ENCODE data around the gene ICE2. TPM values are rescaled to one million over a fixed set of nuclear protein-coding genes. Genes with fewer than 3 reads are reported as not detected.
"Not testable (repeated sequence)": the region's sequence is repeated elsewhere in the genome, so short reads cannot be mapped to it uniquely, and the experiment has no call there.

Gene ICE2
- total RNA-seq, 1 donor from 2014 or later, result 95.3 TPM

- no peak for TF ChIP-seq EZH2 (IDR thresholded peaks at IDR 0.05)
- Histone ChIP-seq H3K9ac (no peak overlapping the region), H3K4me2 (no peak overlapping the region), H4K20me1 (ENCODE audit: low read depth) (no peaks in the 10 kb centered on the region), H3K4me3 (no peak overlapping the region), H3K27ac (no peak overlapping the region), H3K27me3 (peaks cover 1% of the 10 kb centered on the region), H3K36me3 (no peaks in the 10 kb centered on the region), H3K4me1 (peaks cover 13% of the 10 kb centered on the region), H3K79me2 (ENCODE audit: low read depth) (no peaks in the 10 kb centered on the region), H3F3A (ENCODE audit: low read depth) (peaks cover 4% of the 10 kb centered on the region), H2AFZ (replicated peaks) (no peak overlapping the region), H3K9me3 (ENCODE audit: low read depth) (no peaks in the 10 kb centered on the region)
- no peaks in the 10 kb centered on the region for H3K36me3 Mint-ChIP-seq
- H3K4me1 Mint-ChIP-seq, result peaks cover 16% of the 10 kb centered on the region
- H3K27me3 Mint-ChIP-seq (ENCODE audit: insufficient read depth, low read depth), result peaks cover 2% of the 10 kb centered on the region
- no peak overlapping the region for H3K4me3 Mint-ChIP-seq
- no peaks in the 10 kb centered on the region for H3K9me3 Mint-ChIP-seq
- H3K27ac Mint-ChIP-seq, result no peak overlapping the region
- no peak for DNase-seq (ENCODE audit: low spot score)
Measured at GRCh38 chr15:60405399-60405798, 73.5 kb downstream of the ICE2 start.

GRCh38 chr15:60404351-60404750 is 74.6 kb downstream of the ICE2 start:
- not testable (repeated sequence) for H4K20me1 ChIP-seq (ENCODE audit: low read depth); H3K27ac ChIP-seq; H3K79me2 ChIP-seq (ENCODE audit: low read depth); DNase-seq (ENCODE audit: low spot score); H3K9me3 Mint-ChIP-seq; H3K9ac ChIP-seq; H3K27me3 Mint-ChIP-seq (ENCODE audit: insufficient read depth, low read depth); H3K36me3 ChIP-seq; H3K4me3 Mint-ChIP-seq; H3K27ac Mint-ChIP-seq; H3K4me2 ChIP-seq; H3K9me3 ChIP-seq (ENCODE audit: low read depth); H2AFZ ChIP-seq (replicated peaks); H3K36me3 Mint-ChIP-seq; H3K4me3 ChIP-seq
- H3K4me1 Mint-ChIP-seq, result peaks cover 23% of the 10 kb centered on the region
- Histone ChIP-seq H3K27me3 (peaks cover 12% of the 10 kb centered on the region), H3K4me1 (peaks cover 13% of the 10 kb centered on the region), H3F3A (ENCODE audit: low read depth) (peaks cover 10% of the 10 kb centered on the region)

GRCh38 chr15:60400944-60401343 is 78.0 kb downstream of the ICE2 start:
- Mint-ChIP-seq H3K27me3 (ENCODE audit: insufficient read depth, low read depth) (peaks cover 12% of the 10 kb centered on the region), H3K4me1 (peaks cover 40% of the 10 kb centered on the region), H3K4me3 (no peak overlapping the region), H3K9me3 (no peaks in the 10 kb centered on the region), H3K27ac (no peak overlapping the region), H3K36me3 (no peaks in the 10 kb centered on the region)
- no peaks in the 10 kb centered on the region for H4K20me1 ChIP-seq (ENCODE audit: low read depth)
- no peaks in the 10 kb centered on the region for H3K36me3 ChIP-seq
- no peak overlapping the region for H3K27ac ChIP-seq
- no peaks in the 10 kb centered on the region for H3K9me3 ChIP-seq (ENCODE audit: low read depth)
- H3K9ac ChIP-seq, result no peak overlapping the region
- H2AFZ ChIP-seq (replicated peaks), result no peak overlapping the region
- peaks cover 46% of the 10 kb centered on the region for H3K27me3 ChIP-seq
- peaks cover 5% of the 10 kb centered on the region for H3K4me1 ChIP-seq
- H3K4me3 ChIP-seq, result no peak overlapping the region
- H3K4me2 ChIP-seq, result no peak overlapping the region
- DNase-seq (ENCODE audit: low spot score), result no peak
- peaks cover 15% of the 10 kb centered on the region for H3F3A ChIP-seq (ENCODE audit: low read depth)
- no peaks in the 10 kb centered on the region for H3K79me2 ChIP-seq (ENCODE audit: low read depth)
- no peak for TF ChIP-seq CTCF (IDR thresholded peaks at IDR 0.05)
- no peak for TF ChIP-seq EZH2phosphoT487 (IDR thresholded peaks at IDR 0.05)
- TF ChIP-seq EZH2 (IDR thresholded peaks at IDR 0.05), result no peak

- Mint-ChIP-seq H3K36me3 (no peaks in the 10 kb centered on the region), H3K4me3 (no peak overlapping the region), H3K9me3 (no peaks in the 10 kb centered on the region), H3K4me1 (peaks cover 49% of the 10 kb centered on the region), H3K27ac (no peak overlapping the region), H3K27me3 (ENCODE audit: insufficient read depth, low read depth) (peaks cover 12% of the 10 kb centered on the region)
- Histone ChIP-seq H3K36me3 (no peaks in the 10 kb centered on the region), H4K20me1 (ENCODE audit: low read depth) (no peaks in the 10 kb centered on the region), H3K4me1 (peaks cover 14% of the 10 kb centered on the region), H3K27me3 (peaks cover 56% of the 10 kb centered on the region), H3K4me3 (no peak overlapping the region), H3F3A (ENCODE audit: low read depth) (peaks cover 15% of the 10 kb centered on the region), H2AFZ (replicated peaks) (no peak overlapping the region), H3K9me3 (ENCODE audit: low read depth) (no peaks in the 10 kb centered on the region), H3K27ac (no peak overlapping the region), H3K79me2 (ENCODE audit: low read depth) (no peaks in the 10 kb centered on the region), H3K4me2 (no peak overlapping the region), H3K9ac (no peak overlapping the region)
- no peak for TF ChIP-seq EZH2 (IDR thresholded peaks at IDR 0.05)
- TF ChIP-seq CTCF (IDR thresholded peaks at IDR 0.05), result no peak
- no peak for TF ChIP-seq EZH2phosphoT487 (IDR thresholded peaks at IDR 0.05)
- DNase-seq (ENCODE audit: low spot score), result no peak
Measured at GRCh38 chr15:60399931-60400330, 79.0 kb downstream of the ICE2 start.
